ENCODE data around the gene GNB1. TPM values are rescaled to one million over a fixed set of nuclear protein-coding genes. Genes with fewer than 3 reads are reported as not detected.

The GNB1 gene
- total RNA-seq, 1 donor from 2014 or later = 409 TPM

DNA sequence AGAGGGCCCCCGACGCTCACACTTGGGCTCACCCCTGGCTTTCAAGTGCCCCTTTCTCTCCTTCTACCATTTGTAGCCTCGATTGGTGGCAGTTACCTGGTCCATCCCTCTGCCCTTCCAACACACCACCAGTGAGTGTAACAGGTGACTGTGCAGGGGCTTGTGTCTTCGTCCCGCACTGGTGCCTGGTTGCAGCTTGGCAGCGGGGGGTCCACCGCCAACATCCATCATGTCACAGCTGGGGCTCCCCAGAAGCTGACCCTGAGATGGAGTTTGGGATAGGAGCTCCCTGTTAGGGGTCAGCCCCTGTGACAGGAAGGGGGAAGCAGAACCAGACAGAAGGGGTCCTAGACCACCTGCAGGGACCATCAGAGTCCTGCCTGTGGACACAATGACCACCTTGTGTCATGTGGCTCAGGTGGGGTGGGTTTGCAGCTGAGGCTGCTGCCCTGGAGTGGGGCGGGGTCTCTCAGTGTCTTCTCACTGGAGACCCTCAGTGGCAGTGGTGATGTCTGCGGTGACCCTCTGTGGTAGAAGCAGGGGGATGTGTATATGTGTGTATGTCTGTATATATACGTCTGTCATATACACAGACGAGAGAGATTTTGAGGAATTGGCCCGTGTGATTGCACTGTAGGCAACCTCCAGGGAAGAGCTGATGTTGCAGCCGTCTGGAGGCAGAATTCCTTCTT lies 20.6 kb upstream of the GNB1 start:
- intact Hi-C loops (cut with micrococcal nuclease) = loop anchor here (10.0 kb wide), 3 partner anchors 383 to 877 kb away; partner anchors contain the start of gene ATAD3A

DNA sequence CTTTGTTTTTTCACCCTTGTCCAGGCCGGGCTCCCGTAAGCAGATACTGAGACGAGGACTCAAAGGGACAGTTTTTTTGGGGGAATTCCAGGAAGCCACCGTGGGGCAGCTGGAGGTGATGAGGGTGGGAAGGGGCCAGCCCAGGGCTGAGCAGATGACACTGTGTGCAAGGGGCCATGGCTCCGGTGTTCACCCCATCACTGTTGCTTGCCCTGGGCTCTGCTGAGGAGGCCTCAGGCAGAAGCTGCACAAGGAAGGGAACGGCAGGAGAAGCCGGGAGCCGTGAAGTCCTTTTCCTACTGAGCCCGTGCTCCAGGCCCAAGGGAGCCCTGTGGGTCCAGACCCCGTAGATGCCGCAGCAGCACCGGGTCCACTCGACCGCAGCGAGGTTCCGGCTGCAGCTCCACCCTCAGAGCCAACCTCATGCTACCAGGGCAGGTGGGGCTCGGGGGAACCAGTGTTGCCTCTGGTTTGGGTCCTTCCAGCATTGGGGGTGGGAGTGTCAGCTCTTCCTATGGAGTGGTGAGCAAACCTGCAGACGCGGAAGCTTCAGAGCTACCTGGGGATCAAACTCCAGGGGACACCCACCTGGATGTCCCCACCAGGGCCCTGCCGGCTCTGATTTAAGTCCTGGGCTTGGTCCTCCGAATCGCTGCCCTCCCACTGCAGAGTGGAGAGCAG lies 19.9 kb upstream of the GNB1 start:
- intact Hi-C loops (cut with micrococcal nuclease) = loop anchor here (10.0 kb wide), 3 partner anchors 384 to 876 kb away; partner anchors contain the start of gene ATAD3A

DNA sequence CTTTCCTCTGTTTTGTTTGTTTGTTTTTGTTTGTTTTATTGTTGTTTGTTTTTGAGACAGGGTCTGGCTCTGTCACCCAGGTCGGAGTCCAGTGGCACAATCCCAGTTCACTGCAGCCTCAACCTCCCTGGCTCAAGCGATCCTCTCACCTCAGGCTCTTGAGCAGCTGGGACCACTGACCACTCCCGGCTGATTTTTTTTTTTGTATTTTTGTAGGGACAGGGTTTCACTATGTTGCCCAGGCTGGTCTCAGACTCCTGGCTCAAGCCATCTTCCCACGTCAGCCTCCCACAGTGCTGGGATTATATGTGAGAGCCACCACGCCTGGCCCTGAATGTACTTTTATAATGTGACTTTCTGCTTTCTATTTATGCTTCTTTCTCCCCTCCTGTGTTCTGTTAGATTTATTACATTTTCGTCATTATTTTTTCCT lies 19.2 kb upstream of the GNB1 start:
- intact Hi-C loops (cut with micrococcal nuclease) = loop anchor here (10.0 kb wide), 3 partner anchors 385 to 875 kb away; partner anchors contain the start of gene ATAD3A

DNA sequence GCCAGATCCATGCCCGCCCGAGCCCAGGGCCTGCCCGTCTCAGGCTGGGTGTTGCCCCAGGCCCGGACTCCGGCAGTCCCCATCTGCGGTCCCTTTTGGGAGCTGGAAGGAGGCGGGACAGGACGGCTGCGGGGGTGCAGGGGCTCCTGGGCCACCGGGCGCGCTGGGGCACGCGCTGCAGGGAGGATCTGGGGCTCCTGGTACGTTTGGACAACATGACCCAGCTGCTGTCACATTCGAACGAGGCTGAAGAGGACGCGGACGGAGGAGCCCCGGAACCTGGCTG lies 17.6 kb upstream of the GNB1 start:
- intact Hi-C loops (cut with micrococcal nuclease) = loop anchor here (2.0 to 5.0 kb wide), 4 partner anchors 111 to 638 kb away; partner anchors contain the start of genes ACAP3, CDK11A and PUSL1

DNA sequence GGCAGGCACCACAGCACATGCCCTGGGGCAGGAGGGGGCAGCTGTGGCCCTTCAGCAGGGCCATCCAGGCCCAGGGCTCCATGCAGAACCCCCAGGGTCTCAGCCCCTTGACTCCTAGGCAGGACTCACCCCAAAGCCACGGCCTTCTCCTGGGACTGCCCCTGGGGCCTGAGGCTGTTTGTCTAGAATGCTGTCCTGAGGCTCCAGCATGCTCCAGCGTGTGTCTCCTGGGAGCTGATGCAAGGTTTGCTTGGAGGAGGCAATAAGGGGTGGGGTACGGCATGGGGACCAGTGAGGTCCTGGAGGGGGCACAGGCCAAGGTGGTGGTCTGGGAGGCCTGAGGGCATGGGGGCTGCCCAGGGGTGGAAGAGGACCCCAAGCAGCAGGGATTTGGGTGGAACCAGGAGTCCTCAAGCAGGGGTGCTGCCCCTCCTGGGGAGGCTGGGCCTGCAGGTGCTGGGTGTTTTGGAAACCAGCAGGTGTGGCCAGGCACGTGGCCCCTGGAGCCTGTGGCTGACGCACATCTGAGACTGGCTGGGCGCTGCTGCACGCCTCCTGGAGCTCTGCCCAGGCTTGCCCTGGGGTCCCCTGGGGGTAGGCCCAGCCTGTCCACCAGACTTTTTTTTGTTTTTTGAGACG lies 16.3 kb upstream of the GNB1 start:
- intact Hi-C loops (cut with micrococcal nuclease) = loop anchor here (2.0 to 5.0 kb wide), 4 partner anchors 110 to 600 kb away; partner anchors contain the start of genes ACAP3, CDK11A and PUSL1

DNA sequence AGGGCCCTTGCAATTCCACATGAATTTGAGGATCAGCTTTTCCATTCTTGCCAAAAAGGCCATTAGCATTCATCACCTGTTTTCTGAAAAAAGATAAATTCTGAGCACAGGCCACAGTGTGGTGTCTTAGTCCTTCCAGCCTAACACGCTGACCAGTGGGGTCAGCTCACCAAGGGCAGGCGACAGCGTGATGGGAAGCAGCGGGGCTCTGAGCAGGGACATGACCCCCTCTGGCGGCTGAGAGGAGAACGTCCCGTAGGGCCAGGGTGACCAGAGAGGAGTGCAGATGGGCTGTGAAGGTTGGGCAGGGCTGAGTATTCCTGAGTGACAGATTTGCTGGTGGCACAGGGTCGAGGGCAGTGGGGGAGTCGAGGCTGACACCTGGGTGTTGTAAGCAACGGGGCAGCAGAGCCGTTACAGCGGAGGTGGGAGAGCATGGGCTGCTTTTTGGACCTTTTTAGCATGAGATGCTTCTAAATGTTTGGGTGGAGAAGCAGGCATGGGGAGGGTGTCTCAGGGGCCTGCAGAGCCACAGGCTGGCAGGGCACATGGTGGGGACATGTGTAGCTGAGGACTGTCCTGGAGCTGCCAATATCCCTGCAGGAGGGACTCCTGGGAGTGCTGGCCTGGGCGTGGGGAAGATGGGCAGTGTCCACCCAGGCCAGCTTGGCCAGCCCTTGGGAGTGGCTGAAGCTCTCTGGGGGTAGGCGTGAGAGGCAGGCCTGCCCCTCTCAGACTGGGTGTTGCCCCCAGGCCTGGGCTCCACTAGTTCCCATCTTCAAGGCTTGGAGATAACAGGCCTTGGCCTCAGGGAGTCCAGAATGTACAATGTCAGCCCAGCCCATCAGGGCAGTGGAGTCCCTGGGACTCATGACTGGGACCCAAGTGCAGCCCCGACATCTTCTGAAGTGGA lies 15.6 kb upstream of the GNB1 start:
- intact Hi-C loops (cut with micrococcal nuclease) = loop anchor here (2.0 to 5.0 kb wide), 4 partner anchors 109 to 599 kb away; partner anchors contain the start of genes ACAP3, CDK11A and PUSL1

DNA sequence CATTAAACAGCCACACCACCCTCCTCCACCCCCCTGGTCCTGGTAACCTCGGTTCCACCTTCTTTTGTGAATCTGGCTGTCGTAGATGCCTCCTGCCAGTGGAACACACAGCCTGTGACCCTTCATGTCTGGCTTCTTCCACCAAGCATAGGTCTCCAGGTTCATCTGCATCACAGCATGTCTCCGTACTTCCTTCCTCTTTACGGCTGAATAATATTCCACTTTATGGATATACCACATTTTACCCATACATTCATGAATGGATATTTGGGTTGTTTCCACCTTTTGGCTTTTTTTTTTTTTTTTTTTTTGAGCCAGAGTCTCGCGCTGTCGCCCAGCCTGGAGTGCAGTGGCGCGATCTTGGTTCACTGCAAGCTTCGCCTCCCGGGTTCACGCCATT lies 12.3 kb upstream of the GNB1 start:
- intact Hi-C loops (cut with micrococcal nuclease) = no loop called here

DNA sequence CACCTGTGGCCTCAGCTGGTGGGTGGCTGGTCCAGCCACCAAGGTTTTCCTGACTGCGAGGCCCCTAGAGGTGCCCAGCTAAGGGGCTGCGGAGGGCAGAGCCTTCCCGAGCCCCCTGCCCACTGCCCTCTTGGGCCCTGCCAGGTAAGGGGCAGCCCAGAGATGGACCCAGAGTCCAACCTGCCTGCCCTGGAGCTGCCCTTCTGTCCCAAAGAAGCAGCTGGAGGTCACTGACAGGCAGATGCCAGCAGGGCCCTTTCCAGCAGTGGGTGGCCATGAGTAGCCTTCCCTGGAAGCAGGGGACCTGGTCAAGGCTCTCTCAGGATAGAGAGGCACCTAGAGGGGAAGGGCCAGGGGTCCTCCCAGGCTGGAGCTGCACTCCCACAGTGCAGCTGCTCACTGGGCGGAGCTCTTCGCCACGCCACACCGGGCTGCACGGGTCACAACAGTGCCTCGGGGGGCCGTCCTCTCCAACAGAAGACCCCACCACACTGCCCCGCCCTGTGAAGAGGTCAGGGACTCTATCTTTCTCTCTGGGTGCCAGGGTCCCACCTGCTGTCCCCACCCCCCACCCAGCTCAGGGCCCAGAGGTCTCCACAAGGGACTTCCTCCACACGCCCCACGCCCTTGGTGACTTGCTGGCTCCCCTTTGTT lies 10.9 kb upstream of the GNB1 start:
- intact Hi-C loops (cut with micrococcal nuclease) = no loop called here

DNA sequence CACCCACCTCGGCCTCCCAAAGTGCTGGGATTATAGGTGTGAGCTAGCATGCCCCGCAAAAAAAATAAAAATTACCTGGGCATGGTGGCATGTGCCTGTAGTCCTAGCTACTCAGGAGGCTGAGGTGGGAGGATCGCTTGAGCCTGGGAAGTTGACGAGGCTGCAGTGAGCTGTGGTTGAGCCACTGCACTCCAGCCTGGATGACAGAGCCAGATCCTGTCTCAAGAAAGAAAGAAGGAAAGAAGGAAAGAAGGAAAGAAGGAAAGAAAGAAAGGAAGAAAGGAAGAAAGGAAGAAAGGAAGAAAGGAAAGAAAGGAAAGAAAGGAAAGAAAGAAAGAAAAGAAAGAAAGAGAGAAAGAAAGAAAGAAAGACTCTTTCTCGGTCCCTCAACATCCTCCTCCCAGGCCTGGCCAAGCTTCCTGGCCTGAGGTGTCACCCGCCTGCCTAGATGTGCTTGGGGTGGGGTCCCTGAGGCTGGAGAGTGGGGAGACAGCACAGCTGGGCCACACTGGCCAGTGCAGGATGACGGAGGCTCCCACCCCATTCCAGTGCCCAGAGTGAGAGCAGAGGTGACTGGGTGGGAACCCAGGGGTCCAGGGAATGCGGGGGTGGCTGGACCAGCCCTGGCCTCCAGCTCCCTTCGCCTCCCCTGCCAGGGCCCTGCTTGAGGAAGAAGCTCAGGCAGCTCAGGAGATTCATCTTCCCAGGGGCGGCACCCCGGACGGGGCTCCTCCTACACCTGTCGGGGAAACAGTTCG lies 10.2 kb upstream of the GNB1 start:
- intact Hi-C loops (cut with micrococcal nuclease) = no loop called here

DNA sequence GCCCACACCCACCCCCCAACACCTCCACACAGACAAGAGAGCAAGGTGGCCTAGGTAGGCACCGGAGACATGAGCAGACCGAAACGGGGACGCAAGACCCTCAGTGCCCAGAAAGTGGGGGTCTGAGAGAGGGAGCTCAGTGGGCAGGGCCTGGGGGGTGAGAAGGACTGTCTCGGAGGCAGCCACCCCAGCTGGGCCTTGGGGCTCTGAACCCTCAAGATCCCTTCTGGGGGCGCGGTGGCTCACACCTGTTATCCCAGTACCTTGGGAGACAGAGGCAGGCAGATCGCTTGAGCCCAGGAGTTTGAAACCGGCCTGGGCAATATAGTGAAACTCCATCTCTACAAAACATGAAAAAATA lies 9.1 kb upstream of the GNB1 start:
- intact Hi-C loops (cut with micrococcal nuclease) = loop anchor here (1.0 kb wide), 1 partner anchor 9 kb away; the partner anchor contains the start of gene GNB1

DNA sequence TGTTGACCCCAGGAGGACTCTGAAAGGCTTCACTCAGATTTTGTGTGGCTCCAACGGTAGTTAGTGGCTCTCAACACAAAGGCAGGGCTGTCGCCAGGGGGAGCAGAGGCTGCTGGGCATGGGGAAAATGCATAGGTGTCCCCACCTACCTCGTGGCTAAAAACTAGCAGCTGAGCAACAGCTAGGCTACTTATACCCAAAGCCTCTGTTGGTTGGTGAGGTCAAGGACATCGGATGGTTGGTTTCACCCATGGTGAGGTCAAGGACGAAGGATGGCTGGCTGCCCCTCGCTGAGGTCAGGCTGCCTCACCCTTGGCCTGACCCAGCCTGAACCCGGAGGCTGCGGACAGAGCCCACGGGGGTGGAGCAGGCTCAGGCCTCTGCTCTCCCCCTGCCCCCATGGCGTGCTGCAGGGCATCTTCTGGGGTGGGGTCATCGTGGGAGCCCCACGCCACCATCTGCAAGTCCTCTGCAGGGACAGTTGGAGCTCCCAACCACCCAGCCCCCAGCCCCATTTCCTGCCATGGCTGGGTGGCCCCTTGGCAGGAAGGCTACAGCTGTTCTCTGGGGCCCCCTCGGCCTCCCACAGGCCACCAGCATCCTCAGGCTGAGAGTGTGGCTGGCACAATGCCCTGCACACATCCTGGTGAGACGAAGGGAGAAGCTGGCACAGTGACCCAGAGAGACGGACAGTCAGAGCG lies 8.5 kb upstream of the GNB1 start:
- intact Hi-C loops (cut with micrococcal nuclease) = loop anchor here (1.0 kb wide), 1 partner anchor 8 kb away; the partner anchor contains the start of gene GNB1

DNA sequence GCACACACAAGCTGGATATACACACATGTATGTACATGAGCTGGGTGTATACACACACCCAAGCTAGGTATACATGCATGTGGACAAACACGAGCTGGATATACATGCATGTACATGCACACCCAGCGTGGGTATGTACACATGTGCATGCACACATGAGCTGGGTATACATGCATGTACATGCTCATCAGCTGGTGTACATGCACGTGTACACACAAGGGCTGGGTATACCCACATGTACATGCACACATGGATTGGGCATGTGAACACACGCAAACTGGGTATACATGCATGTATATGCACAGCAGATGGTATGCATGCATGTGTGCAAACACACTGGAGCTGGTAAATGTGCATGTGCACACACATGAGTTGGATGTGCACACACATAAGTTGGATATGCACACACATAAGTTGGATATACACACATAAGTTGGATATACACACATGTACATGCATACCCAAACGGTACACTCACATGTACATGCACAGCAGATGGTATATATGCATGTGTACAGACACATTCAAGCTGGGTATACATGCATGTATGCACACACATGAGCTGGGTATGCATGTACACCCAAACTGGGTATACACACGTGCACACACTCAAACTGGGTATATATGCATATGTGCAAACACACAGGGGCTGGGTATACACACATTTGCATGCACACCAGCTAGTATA lies 7.5 kb upstream of the GNB1 start:
- intact Hi-C loops (cut with micrococcal nuclease) = no loop called here

DNA sequence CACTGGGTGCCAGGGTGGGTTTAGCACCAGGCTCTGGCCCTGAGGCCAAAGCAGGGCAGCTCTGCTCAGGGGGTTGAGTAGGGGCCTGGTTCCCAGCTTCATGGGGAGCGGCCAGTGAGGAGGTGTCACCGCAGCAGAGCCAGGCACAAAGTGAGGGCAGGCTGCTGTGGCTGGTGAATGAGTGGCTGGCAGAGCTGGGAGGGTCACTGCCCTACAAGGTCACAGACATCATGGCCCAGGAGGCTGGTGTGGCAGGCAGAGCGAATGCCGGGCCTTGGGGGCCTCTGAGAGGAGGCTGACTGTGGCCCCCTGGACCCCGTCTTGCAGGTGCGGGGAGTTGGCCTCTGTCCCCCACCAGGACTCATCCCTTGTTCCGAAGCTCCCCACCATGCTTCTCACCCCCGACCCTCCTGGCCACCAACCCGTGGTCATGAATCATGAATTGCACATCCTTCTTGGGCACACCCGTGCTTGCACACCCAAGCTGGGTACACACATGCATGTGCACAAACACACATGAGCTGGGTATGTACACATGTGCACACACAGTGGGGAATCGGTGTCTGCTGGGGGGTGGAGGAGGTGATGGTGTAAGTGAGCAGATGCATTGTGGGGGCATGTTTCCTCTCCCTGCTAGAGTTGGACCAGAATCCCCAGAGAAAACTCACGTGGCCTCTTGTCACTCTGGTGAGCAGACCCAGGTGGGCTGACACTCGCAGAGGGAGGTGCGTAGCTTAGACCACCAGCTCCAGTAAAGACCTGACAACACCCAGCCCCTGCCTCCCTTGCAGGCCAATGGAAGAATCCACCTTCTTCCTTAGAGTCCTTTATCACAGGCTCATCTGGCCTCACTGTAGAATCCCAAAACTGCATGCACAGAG lies 4.8 kb upstream of the GNB1 start:
- intact Hi-C loops (cut with micrococcal nuclease) = no loop called here

DNA sequence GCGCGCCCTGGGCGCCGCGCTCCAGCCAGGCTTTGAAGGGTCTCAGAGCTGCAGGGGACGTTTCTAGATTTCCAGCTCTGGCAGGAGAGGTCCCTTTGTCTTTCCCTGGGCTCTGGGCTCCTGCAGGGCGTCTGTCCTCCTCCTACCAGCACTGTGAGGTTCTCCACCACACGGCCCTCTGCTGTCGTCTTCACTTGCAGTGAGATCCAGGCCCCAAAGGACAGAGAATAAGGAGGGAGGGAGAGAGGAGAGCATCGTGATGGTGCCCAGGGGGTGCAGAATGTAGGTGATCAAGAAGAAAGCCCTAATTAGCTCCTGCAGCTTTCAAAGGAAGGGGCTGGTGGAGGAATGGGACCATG lies 4.2 kb upstream of the GNB1 start:
- intact Hi-C loops (cut with micrococcal nuclease) = no loop called here

DNA sequence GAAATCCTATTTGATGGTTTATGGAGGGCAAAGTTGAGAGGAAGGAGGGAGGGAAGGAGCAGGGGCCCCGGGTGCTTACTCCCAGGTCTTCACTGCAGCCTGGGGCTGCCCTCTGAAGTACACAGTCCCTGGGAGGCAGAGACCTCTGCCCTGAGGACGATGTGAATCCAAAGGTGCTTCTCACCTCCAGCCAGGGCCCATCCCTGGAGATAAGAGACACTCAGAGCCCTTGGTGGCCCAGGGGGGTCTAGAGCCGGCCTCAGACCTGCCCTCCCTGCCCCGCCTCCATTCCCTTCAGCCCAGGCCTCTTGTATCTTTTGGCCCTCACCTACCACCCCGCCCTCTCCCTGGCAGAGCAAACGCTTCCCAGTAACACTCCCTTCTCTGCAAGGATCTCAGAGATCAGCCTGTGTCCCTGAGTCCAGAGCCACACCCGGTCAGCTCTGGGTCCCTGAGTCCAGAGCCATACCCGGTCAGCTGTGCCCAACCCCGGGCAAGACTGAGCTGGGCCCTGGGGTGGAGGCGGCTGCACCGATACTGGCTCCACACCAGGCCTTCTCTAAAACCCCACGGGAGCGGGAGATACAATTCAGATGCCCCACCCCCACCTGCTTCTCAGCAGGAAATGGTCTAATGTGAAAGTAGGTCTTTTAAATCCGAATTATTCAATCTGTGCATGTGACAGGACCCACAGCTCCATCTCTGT lies 3.6 kb upstream of the GNB1 start:
- intact Hi-C loops (cut with micrococcal nuclease) = no loop called here

DNA sequence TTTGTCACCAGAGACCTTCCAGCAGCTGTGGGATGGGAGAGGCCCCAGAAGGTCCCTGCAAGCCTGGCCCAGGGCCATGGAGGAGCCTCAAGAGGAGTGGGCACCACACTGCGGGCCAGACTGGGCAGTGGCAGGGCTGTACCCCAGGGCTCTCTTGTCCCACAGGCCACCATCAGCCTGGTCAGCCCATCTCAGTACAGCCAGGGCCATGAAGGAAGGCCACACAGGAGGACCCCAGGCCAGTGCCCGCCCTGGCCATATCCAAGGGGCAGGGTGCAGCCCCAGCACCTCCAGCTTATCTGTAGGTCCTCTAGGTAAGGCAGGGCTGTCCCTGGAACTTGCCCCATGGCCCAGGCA lies 3.1 kb upstream of the GNB1 start:
- intact Hi-C loops (cut with micrococcal nuclease) = no loop called here

DNA sequence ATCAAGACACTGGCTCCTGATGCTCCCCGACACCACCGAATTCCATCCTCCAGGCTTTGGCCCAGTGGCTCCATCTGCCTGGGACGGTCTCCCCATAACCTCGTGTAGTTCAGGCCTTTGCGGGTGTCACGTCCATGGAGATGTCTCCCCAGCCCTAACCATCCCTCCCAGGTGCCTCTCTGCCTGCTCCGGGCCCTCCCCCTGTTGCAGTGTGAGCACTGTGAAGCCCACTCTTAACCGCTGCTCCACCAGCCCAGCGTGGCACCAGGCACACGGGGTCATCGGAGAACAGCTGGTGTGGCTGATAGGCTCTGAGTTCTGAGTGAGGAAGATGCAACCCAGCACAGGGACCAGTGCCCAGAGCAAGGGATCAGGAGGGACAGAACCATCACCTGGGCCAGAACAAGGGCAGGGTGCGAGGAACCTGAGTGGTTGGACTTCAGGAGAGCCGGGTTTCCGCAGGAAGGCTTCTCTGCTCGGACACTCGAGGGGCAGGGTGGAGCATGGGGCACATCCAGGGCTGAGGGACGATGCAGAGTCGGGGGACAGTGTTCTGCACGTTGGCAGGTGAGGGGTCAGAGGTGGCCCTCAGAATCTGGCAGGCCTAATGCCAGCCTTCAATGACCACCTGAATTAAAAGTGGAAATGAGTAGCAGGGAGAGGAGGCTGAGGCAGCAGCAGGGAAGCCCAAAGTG lies 2.6 kb upstream of the GNB1 start:
- intact Hi-C loops (cut with micrococcal nuclease) = no loop called here

All from T-helper 1 cell treated with Interleukin-12 subunit alpha and Interleukin-12 subunit beta and Interleukin-4 antibody, amounts not matched to agents 30 ng/mL and 1 ng/mL, for 36 hours (primary cell).